DMS153 treated with DMSO at 0.1 percent for 48 hours (cell line): ENCODE results near the gene LYST.
"Not testable (repeated sequence)": the region's sequence is repeated elsewhere in the genome, so short reads cannot be mapped to it uniquely, and the experiment has no call there.

Experiments
- DNase-seq: peaks from one replicate; lab custom pipeline; 2025; ENCODE audit not compliant: unreplicated experiment; lab: John Stamatoyannopoulos, UW

LYST gene

DNA sequence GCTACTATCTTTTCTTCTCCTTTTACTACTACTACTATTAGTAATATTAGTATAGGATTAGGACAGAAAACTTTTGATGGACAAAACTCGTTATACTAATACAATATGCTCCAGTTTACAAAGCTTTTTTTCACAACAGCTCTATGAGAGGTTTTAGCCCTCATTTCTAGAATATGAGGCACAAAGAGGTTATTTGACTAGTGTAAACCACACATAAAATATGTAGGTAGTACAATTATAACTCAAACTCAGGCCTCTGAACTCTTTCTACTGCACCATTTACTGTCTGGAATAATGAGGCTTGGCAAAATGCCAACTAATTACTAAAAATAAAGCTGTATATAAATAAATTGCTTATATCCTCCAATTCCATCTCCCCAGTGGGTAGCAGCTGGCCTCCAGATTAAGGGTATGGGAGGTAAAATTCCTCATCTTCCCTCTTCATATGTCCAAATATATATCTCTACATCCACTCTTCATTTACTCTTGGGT is 99.9 kb downstream of the LYST start:
- no peak for DNase-seq

DNA sequence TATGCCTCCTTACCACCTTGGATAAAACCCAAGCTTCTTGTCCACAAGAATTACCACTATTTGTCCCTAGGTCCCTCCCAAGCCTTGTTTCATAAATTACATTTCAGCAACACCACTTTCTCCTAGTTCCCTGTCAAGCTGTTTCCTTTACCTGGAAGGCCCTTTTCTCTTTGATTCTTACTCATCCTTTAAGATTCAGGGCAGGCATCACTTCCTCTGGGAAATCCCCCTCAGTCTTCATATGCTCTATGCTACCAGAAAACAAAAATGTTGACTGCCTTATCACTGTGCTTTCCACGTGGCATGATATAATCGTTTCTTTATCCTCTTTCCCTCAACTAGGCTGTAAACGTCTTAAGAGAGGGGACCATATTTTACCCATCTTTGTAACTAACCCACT is 102.7 kb downstream of the LYST start:
- no peak for DNase-seq

DNA sequence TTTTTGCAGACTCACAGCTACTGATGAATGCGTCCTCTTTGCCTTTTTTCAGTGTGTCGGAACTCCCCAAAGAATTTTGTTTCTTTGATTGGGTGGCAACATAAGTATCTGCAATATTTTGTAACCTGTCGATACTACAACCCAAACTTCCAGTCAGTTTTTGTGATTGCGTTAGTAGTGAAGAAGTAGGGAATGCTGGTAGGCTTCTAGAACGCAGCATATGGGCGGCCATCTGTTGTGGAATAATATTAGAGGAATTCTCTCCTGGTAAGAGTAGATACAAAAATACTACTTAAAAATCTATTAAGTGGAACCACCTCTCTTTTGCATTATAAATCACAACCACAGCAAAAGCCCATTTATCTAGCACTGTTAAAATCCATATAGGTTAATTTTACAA is 107.4 kb downstream of the LYST start:
- no peak for DNase-seq

DNA sequence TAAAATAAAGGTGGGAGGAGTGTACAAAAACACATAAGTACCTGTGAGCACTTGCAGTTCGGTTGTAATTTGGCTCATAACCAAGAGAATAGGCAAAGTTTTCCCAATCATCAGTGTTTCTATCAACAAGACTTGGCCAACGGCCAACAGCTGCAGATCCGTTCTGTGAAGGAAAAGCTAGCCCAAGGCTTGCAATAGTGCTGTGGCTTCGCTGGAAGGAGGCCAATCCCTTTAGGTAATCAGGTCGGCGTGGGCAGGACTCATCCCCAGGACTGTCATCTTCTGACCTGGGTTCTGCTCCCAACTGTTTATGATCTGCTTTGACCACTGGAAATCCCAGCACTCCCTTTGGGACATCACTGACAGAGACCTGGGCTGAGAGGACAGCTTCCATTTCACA is 107.8 kb downstream of the LYST start:
- DNase-seq = peak; percentile 3

DNA sequence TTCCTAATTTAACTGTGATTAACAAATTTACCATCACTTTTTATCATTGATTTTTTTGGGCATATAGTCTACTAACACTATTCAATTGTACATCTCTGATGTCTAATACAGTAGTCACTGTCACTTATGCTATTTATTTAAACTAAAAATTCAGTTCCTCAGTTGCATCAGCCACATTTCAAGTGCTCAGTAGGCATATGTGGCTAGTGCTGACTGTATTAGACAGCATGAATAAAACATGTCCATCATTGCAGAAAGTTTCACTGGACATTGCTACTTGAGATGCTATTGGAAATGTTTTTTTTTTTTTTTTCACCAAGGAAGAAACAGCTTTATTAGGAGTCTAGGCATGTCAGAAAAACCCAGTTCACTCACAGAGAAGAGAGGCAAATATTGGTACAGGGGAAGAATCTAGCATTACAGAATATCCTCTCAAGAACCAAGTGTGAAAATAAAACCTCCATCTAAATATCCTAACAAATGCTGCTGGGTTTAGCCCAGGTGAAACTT is 109.1 kb downstream of the LYST start:
- no peak for DNase-seq

DNA sequence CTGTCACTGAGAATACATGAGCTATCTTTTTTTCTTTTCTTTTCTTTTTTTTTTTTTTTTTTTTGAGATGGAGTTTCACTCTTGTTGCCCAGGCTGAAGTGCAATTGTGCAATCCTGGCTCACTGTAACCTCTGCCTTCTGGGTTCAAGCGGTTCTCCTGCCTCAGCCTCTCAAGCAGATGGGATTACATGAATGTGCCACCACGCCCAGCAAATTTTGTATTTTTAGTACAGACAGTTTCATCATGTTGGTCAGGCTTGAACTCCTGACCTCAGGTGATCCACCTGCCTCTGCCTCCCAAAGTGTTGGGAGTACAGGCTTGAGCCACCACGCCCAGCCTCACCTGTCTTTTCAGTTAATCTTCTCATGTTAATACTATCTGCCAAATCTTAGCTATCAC is 112.5 kb downstream of the LYST start:
- not testable (repeated sequence) for DNase-seq

DNA sequence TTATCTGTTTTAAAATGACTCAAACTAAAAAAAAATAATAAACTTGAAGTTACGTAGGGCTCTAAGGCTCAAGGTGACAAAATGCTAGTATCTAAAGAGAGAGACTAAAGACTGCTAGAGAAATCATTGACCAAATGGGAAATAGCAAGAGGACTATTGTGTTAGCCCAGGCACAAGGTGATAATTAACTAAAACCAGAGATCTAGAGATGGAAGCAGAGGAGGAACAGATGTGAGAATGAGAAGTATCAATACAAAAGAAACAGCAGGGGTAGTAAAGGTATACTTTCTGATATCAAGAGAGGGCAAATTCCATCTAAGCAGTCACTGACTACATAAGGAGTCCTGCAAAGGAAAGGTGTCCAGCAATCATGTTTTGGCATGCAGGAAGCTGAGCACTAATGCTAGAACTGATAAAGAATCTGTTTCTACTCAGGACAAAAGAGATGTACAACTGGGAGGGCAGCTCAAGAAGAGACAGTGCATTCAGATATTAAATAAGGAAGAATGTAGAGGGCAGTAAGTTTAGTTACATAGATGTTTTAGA is 116.9 kb downstream of the LYST start:
- DNase-seq = no peak

DNA sequence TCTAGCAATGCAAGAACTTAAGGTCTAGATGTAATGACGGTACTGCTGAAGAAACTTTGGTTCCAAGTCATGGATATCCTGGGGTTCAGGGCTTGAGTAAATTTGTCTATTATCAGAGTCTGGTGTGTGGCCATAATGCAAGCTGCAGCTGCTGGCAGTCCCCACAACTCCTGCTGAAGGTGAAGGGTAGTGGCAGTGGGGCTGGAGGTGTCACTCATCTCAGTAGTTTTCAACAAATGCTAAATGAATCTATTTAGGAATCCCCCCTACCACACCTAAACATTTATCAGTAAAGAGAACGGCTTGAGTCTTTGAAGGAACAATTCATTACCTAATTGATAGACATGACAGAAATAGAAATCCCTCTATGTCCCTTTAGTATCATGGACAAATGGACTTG is 118.0 kb downstream of the LYST start:
- no peak for DNase-seq

DNA sequence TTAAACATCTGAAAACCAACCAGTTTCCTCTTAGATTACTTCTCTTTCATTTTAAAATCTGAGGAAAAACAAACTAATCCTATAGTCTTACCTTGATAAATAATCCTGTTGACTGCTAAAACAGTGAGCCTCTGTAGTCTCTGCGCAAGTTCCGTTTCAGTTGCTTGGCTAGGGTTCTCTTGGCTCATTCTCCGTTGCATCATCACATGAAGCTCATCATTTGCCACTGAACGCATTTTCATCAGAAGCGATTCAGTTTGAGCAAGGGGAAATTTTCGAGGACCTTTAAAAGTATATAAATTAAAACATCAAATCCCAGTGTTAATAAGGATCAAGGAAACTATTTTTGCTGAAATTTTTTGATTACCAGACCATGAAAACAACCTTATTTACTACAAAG is 120.5 kb downstream of the LYST start:
- DNase-seq = no peak

DNA sequence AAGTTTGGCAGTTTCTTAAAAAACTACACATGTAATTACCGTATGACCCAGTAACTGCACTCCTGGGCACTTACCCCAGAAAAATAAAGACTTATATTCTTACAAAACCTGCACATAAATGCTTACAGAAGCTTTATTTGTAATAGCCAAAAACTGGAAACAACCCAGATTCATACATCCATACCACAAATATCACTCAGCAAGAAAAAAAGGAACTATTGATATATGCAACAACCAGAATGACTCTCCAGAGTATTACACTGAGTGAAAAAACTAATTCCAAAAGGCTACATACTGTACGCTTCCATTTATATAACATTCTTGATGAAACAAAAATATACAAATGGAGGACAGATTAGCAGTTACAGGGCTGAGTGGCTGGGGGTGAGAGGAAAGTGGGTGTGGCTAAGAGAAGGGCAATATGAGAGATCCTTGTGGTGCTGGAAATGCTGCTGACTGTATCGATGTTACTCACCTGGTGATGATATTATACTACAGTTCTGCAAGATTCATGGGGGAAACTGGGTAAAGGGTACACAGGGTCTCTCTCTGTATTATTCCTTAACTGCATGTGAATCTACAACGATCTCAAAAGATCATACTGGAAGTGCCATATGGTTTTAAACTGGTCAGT is 121.1 kb downstream of the LYST start:
- no peak for DNase-seq

DNA sequence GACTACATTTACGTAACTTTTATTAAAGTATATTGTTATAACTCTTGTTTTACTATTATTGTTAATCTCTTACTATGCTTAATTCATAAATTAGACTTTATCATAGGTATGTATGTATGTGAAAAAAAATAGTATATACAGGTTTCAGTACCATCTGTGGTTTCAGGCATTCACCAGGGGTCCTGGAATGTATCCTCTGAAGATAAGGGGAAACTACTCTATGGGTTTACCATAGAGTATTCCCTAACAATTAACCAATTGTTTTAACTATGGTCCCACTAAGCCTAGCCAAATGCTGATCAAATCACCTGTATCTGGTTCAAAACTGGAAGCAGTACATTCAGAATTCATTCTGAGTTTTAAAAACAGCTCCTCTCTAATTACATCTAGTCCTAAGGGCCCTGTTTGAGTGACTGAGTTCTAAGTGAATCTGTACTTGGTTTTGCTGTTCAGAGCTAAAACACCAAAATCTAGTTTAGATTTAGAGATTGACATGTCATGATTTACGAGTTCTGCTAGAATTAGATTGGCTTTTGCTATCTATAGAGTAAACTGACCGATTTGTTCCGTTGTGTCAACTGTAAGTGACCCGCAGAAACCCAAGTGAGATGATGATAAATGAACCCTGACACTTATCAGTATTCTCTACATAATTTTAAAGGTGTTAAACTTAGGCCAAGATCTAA is 123.6 kb downstream of the LYST start:
- no peak for DNase-seq

DNA sequence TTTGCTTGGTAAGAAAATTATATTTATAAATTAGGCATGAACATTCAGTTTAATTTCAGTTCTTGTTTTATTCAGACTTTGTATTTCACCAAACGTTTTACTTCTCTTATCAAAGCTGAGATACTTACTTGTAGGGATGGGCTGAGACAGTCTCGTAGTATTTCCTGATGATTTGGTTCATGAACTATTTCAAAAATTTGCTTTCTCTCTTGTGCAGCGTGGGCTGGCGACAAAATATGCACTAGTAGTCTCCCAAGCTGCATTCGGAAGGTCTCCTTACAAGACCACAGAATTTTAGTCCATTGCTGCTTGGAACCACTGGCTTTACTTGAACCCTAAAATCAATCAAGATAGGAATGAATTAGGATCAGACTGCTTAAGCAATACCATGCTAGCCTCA is 125.4 kb downstream of the LYST start:
- DNase-seq = no peak

DNA sequence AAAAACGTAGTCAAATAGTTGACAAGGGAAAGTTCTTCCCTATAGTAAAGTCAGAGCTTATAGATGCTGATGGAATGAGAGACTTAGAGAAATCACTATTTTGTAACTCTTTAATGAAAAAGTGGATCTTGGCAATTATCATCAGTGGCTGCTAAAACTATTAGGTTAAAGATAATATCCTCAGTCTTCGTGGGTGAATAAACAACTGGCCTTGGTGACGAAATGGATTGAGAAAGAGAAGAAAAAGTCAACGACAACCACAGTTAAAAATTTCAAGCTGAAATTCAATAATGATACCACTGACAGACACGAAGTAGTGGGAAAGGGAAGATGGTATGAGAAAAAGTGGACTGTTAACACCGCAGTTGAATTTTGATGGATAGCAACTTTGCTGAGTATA is 127.1 kb downstream of the LYST start:
- no peak for DNase-seq

DNA sequence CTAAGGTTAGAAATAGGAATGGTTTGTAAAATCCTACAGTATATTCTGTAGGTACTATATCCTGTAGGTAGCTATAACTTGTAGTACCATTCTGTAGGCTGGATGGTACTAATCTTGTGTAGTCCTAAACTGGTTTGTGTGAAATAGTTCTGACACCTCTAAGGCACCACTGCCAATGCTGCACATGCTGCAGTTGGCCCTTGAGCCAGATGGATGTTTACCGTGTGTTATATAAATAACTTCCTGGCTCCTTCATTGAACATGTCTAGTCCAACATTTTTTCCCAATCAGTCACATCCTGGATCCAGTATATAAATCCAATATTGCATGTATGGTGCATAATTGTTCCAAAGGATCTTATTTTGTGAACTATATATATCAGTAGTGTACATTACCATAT is 127.6 kb downstream of the LYST start:
- no peak for DNase-seq

DNA sequence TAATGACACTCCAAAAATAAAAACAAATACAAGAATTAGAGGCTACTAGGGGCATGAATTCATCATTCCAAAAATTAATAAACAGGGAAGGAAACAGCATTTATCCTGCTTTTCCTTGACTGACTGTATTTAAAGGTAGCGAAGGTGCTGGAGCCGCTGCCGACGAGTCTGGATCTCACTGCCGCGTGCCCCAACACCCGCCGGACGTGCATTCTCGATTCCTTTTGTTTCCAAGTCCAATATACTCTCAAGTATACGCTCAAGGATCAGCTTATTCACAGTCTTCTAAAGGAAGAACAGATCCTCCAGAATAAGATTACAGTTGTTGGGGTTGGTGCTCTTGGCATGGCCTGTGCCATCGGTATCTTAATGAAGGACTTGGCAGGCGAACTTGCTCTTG is 129.0 kb downstream of the LYST start:
- no peak for DNase-seq

DNA sequence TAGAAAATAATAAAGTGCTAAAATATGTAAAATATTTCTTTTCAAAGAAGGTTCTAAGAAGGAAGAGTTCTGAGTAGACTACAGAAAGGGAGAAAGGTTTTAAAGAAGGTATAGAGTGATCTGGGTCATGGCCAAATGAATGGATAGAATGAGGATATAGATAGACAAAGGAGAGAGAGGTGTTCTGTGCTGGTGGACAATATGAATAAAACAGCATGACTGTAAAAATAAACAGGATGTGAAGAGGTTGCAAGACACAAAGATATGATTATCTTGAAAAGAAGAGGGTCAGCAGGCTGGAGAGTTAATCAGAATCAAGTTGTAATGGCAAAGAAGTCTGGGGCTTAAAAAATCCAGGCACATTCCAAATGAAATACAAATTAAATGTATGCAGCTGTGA is 130.4 kb downstream of the LYST start:
- no peak for DNase-seq

DNA sequence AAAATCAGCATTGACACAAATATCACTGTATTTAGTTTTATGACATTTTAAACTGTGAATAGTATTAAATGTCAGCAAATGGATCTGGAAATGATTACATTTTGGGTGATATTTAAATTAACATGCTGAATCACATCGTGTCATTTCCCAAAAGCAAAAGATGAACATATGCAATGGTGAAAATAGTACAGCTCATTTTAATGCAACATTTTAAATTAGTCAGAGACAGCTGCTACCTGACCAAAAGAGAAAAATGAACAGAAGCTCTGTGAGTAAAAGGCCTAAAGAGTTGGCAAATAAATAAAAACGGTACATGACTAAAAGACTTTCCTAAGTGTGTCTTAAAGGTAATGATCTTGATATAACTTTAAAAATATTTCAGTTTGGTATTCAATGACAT is 131.1 kb downstream of the LYST start:
- no peak for DNase-seq

DNA sequence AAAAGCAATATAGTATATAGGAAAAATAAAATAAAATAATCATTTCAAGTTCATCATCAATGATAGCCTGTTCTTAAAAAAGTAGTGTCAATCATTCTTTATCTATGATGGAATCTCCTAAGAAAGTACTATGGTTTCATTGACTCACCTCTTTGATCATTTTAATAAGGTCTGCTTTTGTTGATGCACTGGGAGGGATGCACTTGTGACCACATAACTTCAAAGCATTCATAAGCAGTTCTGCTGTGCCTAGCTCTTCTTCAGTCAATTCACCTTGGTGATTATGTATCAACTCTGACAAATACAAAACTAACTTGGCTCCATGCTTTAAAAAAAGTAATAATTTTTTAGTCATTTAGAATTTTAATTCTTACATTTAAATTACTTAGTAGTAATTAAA is 132.4 kb downstream of the LYST start:
- DNase-seq = no peak

DNA sequence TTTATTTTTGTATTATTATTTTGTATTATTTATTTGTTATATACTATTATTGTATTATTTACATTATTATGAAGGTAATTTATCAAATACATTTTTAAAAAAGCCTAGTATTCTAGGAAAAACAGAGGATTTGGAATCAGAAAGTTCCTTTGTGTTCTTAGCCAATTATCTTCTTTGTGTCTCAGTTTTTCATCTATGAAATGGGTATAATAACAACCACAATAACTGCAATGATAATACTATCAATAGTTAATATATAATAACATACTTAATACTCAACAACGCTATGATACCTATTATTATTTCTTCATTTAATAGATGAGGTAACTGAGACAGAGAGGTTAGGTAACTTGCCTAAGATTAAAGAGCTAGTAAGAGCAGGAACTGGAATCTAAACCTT is 136.7 kb downstream of the LYST start:
- DNase-seq = no peak

DNA sequence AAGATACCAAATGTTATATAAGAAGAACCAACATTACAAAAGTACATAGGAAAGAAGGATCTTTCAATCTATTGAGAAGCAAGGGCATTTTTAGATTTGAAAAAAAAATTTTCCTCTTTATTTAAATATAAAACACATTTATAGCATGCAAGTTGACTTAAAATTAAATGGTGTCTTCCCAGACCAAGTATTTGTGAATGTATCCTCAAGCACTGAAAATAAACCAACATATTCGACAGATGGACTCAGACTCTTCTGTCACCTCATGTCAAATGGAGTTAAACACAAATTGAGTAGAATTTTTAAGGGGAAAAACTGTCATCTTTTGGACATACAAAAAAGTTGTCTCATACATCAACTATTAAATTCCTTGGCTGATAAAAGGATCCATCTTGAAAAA is 140.1 kb downstream of the LYST start:
- DNase-seq = no peak

DNA sequence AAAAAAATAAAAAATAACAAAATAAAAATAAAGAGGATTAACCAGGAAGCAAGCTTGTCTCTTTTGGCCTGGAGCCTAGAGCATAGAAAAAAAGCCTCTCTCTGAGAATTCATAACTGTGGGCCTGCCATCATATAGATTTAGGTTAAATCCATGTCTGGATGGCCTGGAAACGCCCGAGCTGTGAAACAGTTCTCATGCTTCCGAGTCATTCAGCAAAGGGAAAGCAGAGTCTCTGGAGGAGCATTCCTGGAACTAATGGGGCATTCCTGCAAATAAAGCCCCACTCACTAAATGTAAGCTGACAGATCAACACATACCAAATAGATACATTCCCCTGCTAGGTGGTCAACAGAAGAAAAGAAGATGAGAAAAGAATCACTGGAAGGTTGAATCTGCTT is 141.3 kb downstream of the LYST start:
- DNase-seq = no peak

DNA sequence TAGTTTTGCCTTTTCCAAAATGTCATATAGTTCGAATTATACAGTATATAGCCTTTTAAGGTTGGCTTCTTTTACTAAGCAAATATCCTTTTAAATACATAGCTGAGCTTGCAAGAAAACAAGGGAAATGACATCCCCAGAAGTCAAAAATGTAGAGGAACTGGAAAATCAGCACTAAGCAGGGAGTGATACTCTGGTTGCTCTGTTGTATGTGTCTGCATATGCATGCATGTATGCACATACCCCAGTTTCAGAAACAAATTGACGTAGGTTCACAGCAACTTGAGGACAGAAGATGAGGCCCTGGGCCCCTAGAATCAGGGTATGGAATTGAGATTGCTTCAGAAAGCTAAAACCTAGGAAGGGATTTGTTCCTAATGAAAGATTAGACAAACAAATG is 142.0 kb downstream of the LYST start:
- DNase-seq = no peak

DNA sequence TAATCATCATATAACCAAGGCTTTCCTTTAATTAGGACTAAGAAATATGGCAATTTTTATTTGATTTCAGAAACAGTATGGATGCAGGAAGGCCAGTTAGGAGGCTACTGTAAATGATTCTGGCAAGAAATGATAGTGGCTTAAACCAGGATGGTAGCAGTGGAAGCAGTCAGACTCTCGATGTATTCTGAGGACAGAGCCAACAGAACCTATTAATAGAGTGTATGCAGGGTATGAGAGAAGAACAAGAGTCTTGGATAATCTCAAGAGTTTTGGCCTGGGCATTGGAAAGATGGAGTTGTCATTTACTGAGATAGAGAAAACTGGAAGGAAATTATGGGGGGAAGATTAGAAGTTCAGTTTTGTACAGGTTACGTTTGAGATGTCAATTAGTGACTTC is 143.8 kb downstream of the LYST start:
- DNase-seq = no peak
